Measurements from ENCODE around the gene RABL2A. TPM values are rescaled to one million over a fixed set of nuclear protein-coding genes. Genes with fewer than 3 reads are reported as not detected.

The RABL2A gene
- total RNA-seq, 1 donor from 2014 or later = 17.0 TPM

- peak; percentile 32 for DNase-seq
- H3K4me3 Mint-ChIP-seq (ENCODE audit: unreplicated experiment) = peak overlapping the region; percentile 37
- H3K27me3 Mint-ChIP-seq (ENCODE audit: unreplicated experiment) = peaks cover 10% of the 10 kb centered on the region
- H3K36me3 Mint-ChIP-seq (ENCODE audit: unreplicated experiment) = no peaks in the 10 kb centered on the region
- H3K27ac Mint-ChIP-seq (ENCODE audit: unreplicated experiment) = peak overlapping the region; percentile 82
- peaks cover 32% of the 10 kb centered on the region for H3K4me1 Mint-ChIP-seq (ENCODE audit: low read depth, unreplicated experiment)
- TF ChIP-seq CTCF (IDR thresholded peaks at IDR 0.05; ENCODE audit: partially characterized antibody, unreplicated experiment) = no peak
- peaks cover 3% of the 10 kb centered on the region for H3K9me3 Mint-ChIP-seq (ENCODE audit: unreplicated experiment)
These were observed 45.4 kb downstream of the RABL2A start for GRCh38 chr2:113672326-113672932.

GRCh38 chr2:113675875-113676274 lies 48.8 kb downstream of the RABL2A start:
- DNase-seq = no peak
- H3K27me3 Mint-ChIP-seq (ENCODE audit: unreplicated experiment) = peaks cover 10% of the 10 kb centered on the region
- H3K4me1 Mint-ChIP-seq (ENCODE audit: low read depth, unreplicated experiment) = peaks cover 32% of the 10 kb centered on the region
- H3K9me3 Mint-ChIP-seq (ENCODE audit: unreplicated experiment) = peaks cover 4% of the 10 kb centered on the region
- peak overlapping the region; percentile 16 for H3K4me3 Mint-ChIP-seq (ENCODE audit: unreplicated experiment)
- H3K36me3 Mint-ChIP-seq (ENCODE audit: unreplicated experiment) = no peaks in the 10 kb centered on the region
- no peak overlapping the region for H3K27ac Mint-ChIP-seq (ENCODE audit: unreplicated experiment)
- TF ChIP-seq CTCF (IDR thresholded peaks at IDR 0.05; ENCODE audit: partially characterized antibody, unreplicated experiment) = no peak

GRCh38 chr2:113676623-113677266 lies 49.7 kb downstream of the RABL2A start:
- H3K9me3 Mint-ChIP-seq (ENCODE audit: unreplicated experiment) = peaks cover 4% of the 10 kb centered on the region
- peaks cover 3% of the 10 kb centered on the region for H3K36me3 Mint-ChIP-seq (ENCODE audit: unreplicated experiment)
- H3K27ac Mint-ChIP-seq (ENCODE audit: unreplicated experiment) = no peak overlapping the region
- peaks cover 9% of the 10 kb centered on the region for H3K27me3 Mint-ChIP-seq (ENCODE audit: unreplicated experiment)
- no peak for DNase-seq
- H3K4me3 Mint-ChIP-seq (ENCODE audit: unreplicated experiment) = no peak overlapping the region
- peaks cover 30% of the 10 kb centered on the region for H3K4me1 Mint-ChIP-seq (ENCODE audit: low read depth, unreplicated experiment)
- no peak for TF ChIP-seq CTCF (IDR thresholded peaks at IDR 0.05; ENCODE audit: partially characterized antibody, unreplicated experiment)

GRCh38 chr2:113677330-113677729 lies 50.3 kb downstream of the RABL2A start:
- Mint-ChIP-seq H3K36me3 (ENCODE audit: unreplicated experiment) (peaks cover 8% of the 10 kb centered on the region), H3K27ac (ENCODE audit: unreplicated experiment) (no peak overlapping the region), H3K9me3 (ENCODE audit: unreplicated experiment) (peaks cover 6% of the 10 kb centered on the region), H3K4me1 (ENCODE audit: low read depth, unreplicated experiment) (peaks cover 26% of the 10 kb centered on the region), H3K27me3 (ENCODE audit: unreplicated experiment) (peaks cover 8% of the 10 kb centered on the region), H3K4me3 (ENCODE audit: unreplicated experiment) (no peak overlapping the region)
- DNase-seq = no peak
- no peak for TF ChIP-seq CTCF (IDR thresholded peaks at IDR 0.05; ENCODE audit: partially characterized antibody, unreplicated experiment)

- DNase-seq = no peak
- H3K27me3 Mint-ChIP-seq (ENCODE audit: unreplicated experiment) = peaks cover 9% of the 10 kb centered on the region
- no peak overlapping the region for H3K27ac Mint-ChIP-seq (ENCODE audit: unreplicated experiment)
- H3K4me3 Mint-ChIP-seq (ENCODE audit: unreplicated experiment) = no peak overlapping the region
- peaks cover 6% of the 10 kb centered on the region for H3K9me3 Mint-ChIP-seq (ENCODE audit: unreplicated experiment)
- no peak for TF ChIP-seq CTCF (IDR thresholded peaks at IDR 0.05; ENCODE audit: partially characterized antibody, unreplicated experiment)
- H3K36me3 Mint-ChIP-seq (ENCODE audit: unreplicated experiment) = peaks cover 8% of the 10 kb centered on the region
- H3K4me1 Mint-ChIP-seq (ENCODE audit: low read depth, unreplicated experiment) = peaks cover 12% of the 10 kb centered on the region
These were observed 52.4 kb downstream of the RABL2A start for GRCh38 chr2:113679457-113679856.

All from glutamatergic neuron (in vitro differentiated cells).